GM15510 (cell line): Measurements from ENCODE around the gene MICALL2.

Source experiments
- POLR2A ChIP-seq: IDR thresholded peaks from 3 replicates; pipeline ENCODE4 v1.6.1; 2011; ENCODE audit warnings: borderline replicate concordance; ENCODE audit not compliant: insufficient read length; ENCODE audit errors: extremely low read depth

The MICALL2 gene

DNA sequence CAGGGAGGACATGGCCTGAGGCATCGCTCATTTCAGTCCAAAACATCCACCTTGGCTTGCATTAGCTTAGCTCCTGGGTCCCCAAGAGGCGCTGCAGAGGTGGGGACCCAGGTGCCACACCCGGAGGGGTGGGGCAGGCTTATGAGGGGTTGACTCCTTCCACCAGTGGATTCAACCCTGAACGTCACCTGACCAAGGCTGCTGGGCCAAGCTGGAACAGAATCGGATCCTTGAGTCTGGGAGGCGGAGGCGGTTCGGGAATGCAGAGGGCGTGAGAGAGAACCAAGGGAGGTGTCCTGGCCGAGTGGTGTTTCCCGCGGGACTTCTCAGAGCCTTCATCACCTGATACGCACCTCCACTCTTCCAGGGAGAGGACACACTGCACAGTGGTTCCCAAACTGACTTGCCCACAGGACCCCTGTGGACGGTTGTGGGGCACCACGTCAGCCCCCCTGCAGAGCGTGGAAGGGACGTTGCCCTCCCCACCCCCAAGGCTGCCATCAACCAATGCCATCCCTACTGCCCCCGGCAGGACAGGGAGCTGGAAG lies 4.5 kb upstream of the MICALL2 start:
- TF ChIP-seq POLR2A: no peak

DNA sequence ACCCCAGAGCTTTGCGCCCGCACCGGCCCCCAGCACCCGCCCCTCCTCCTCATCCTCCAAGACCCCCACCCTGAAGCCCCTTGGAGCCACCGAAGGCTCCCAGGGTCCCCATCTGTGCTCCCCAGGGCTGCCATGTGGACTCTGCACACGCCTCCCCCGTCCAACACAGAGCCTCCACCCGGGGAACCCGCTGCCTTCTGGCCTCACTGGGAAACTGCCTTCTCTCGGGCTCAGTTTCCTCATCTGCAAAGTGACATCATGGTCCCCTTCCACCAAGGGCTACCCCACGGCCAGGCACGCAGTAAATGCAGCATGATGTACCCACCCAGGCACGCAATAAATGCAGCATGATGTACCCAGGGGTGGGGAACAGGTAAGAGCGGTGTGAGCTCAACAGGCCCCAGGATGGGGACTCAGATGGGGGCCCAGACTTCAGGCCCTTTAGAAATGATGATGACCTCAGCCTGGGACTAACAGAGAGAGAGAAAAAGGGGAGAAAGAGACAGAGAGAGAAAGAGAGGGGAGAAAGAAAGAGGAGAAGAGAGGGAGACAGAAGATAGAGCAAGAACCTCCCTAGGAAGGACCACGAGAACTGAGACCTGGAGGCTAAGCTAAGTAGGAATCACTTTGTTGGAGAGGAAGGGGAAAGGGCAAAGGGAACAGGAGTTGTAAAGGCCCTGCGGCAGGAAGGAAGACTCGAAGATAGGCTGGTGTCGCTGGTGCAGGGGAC lies 2.5 kb upstream of the MICALL2 start:
- TF ChIP-seq POLR2A: no peak

DNA sequence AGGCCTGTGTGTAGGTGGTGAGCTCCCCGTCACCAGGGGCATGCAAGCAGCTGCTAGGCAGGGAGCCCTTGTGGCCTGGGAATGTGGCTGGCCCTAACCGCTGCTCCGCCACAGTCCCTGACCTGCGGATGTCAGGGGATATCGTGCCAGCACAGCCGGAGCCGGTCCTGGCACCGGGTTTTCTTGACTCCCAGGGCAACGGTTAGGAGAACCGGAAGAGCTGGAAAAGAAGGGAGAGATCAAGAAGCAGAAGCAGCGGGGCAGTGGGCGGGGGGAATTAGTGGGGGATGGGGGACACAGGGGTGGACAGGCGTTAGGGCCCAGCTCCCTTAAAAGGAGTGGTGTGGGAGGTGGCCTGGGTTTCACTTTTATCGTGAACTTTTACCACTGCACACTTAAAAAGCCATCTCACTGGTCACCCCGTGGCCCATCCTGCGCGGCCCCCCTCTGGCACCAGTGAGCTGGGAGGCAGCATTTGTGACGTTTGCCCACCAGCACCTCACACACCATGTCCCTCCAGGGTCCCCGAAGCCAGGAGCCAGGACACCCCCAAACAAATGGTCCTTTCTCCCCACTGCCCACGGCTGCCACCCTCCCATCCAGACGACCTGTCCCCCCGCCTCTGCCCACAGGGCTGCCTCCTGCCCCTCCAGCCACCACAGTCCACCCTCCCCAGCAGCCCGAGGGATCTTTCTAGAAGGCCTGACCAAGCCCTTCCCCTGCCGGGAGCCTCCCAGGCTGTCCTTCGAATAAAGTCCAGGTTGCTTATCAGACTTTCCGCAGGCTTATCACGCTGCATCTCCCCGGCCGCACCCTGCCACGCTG lies 1.8 kb upstream of the MICALL2 start:
- TF ChIP-seq POLR2A: no peak

DNA sequence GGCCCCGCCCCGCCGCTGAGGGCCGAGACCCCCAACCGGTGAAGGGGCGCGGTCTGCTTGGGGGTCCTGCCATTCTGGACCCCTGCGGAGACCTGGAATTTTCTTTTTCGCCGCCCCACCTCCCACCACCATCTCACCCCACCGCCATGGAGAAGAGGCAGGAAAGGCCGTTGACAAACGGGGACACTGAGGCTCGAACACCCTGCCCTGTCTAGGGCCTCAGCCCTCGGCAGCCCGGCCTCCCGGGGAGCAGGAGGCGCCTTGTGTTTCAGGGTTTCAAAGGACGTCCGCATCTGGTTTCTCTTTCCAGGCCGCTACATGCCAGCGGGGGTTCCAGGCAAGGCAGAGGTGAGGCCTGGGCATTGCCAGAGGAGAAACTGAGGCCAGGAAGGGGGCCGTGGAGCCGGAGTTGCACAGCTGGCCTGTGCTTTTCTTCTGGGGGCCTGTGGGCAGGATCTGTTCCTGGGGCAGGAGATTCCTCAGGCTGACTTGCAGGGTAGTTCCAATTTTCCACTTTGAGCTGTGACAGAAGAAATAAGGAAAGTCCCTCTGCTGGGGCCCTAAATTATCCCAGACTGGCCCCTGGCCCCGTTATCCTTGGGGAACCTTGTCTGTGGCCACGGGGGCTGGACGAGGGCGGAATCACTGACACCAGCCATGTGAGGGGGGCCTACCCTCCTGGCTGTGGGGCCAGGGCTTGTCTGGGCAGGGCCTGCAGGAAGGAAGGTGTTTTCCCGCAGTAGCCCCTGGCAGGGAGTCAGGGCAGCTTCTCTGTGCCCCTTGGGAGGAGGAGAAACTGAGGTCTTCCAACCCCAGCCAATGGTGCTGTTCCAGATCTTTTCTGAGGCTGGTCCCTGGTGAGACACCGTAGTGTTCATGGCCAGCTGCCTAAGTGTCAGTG lies 900 bp upstream of the MICALL2 start:
- no peak for TF ChIP-seq POLR2A

DNA sequence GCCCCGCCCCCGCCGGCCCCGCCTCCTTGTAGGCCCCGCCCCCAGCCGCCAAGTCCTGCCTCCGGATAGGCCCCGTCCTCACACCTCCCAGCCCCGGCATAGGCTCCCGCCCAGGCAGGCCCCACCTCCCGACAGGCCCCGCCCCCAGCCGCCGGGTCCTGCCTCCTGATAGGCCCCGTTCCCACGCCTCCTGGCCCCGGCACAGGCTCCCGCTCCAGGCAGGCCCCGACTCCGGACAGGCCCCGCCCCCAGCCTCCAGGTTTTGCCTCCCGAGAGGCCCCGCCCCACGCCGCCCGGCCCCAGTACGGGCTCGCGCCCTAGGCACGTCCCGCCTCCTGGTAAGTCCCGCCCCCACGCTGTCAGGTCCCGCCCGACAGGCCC lies 232 bp upstream of the MICALL2 start:
- no peak for TF ChIP-seq POLR2A

DNA sequence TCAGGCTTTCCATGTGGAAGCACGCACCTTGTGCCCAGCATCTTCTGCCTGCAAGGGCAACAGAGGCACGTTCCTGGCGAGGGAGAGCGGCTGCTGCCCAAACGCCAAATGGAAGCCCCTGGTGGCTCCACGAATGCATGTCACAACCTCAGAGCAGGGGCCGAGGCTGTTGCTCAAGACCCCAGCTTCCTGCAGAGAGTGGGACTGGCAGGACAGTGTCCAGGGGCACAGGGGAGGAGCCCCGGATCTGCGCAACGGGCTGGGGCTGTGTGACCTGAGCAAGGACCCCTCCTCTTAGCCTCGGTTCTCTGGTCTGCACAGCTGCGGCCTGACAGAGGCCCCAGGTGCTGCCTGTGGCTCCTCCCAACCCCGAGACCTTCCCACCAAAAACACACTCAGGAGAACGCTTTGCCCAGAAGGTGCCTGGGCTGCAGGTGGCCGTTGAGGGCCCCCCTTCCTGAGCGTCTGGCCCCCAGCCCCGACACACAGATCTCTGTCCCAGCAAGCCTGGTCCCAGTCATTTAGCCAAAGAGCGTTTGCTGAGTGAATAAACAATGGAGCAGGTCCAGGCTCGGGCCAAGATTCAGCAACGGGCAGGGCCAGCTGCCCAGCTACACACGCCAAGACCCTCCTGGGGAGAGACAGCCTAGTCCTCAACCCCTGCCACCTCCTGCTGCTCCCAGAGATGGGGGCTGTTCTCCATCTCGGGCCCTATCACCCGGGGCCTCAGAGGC lies 1.2 kb downstream of the MICALL2 start:
- TF ChIP-seq POLR2A: no peak

DNA sequence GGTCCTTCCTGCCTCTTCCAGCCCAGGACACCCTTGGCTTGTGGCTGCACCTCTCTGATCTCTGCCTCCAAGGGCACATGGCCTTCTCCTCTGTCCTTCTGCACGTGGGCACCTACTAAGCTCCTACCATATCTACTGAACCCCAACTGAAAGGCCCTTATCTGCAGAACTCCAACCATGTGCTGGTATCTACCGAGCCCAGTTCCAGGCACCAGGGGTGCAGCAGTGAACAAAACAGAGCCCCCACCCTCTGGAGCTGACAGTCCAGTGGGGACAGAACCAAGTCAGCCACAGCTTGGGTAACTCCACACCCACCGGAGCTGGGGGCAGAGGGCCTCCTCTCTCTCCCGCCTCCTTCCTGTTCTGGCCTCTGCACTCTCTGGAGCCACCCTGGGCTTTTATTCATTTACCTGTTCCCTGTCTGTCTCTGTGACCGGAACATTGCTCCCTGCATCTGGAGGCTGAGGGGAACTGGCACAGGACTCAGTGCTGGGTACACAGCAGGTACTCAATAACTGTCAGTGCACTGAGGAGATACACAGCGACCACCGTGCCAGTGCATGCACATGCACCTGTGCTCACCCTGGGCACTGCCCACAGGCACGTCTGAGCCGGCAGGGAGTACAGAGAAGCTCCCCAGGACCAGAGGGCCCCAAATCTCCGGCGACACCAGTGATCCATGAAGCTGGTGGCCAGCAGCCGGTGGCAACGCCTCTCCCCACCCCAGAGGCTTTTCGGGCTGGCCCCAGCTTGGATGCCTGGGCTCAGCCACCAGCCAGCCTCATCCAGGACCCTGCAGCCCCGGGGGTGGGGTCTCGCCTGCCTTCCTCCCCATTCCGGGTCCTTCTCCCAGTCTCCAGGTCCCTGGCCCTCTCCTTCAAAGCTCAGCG lies 2.0 kb downstream of the MICALL2 start:
- TF ChIP-seq POLR2A: no peak

DNA sequence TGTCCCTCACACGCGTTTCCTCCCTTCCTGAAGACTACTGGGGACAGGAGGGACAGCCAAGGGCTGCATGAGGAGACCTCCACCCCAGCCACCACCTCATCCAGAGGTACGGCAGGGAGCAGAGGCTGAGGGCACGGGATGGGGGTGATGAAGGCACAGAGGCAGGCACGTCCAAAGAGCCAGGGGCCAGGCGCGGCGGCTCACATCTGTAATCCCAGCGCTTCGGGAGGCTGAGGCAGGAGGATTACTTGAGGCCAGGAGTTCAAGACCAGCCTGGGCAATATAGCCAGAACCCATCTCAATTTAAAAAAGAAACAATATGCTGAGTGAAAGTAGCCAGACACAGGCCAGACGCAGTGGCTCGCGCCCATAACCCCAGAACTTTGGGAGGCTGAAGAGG lies 3.3 kb downstream of the MICALL2 start:
- no peak for TF ChIP-seq POLR2A

DNA sequence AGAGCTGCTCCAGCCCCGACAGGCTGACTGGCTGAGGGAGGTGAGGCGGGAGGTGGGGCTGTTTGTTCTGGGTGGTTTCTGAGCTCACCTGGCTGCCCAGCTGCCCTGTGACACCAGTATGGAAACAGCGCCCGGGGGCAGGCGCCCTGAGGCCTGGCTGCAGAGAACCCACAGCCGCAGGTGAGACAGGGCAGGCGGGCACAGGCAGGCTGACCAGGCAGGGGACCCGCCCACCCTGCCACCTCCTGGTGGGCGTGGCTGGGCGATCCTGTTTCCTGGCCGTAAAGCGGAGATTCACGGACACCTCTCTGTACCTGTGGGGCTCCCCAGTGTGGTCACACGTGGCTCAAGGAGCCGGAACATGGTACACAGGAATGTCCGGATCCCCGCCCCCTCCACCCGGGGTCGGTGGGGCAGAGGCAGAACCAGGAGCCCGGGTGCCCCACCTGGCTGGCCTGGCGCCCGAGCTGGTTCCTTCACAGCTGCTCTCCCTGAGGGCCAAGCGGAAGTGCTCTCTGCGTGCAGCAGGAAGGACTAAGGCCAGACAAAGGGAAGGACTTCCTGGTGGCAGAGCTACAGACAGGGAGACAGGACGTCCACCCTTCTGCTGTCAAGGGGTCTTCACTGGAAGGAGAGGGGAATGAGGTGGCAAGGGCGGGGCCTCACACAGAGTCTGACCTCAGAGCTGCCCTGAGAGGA lies 3.9 kb downstream of the MICALL2 start:
- no peak for TF ChIP-seq POLR2A

DNA sequence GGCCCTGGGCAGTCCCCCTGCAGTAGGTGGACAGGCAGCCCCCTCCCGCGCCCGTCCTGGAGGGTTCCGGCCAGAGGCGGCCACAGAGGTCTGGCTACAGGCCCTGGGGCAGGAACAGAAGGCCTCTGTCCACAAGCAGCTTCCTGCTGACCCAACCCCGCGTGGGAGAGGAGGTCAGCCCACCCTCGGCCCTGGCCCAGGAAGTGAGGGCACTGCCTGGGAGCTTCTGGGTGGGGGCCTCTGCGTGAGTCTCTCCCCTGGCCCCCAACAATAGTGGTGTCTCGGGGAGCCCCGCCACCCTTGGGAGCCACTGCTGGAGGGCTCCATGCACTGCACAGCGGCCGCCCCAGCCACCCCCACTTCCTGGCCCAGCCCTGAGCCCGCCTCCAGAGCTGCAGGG lies 4.7 kb downstream of the MICALL2 start:
- no peak for TF ChIP-seq POLR2A

DNA sequence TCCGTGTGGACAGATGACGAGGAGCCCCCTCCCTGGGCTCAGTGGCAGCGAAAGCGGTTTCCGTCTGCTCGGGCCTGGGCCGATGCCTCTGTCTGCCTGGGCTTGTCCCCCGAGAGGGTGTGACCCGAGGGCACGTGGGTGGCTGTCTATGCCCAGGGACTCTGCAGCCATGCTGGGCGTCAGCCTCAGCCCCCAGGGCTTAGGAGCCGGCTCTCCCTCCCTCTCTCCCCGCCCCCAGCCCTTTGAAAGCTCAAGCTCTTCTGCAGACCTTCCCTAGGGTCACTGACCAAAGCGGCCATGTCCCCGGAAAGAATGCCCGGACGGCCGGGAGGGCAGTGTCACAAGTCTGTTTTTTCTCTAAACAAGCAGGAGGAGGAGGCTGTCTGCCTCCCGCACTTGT lies 7.1 kb downstream of the MICALL2 start:
- TF ChIP-seq POLR2A: no peak

DNA sequence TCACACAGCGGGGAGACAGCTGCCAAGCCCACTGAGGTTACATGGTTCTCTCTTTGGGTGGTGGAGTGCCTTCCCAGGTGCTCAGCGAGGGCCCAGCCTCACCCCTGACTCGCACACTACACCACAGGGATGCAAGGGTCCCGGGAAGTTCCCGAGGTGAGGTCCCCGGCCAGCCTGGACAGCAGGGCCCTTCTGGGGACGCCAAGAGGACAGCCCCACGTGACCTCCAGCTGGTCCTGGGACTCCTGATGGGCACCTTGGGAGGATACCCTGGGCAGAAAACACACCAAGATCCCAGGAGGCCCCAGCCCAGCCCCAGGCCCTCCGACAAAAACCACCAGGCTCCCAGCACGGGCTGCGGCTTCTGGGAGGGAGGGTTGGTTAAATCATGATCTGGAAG lies 8.3 kb downstream of the MICALL2 start:
- no peak for TF ChIP-seq POLR2A

DNA sequence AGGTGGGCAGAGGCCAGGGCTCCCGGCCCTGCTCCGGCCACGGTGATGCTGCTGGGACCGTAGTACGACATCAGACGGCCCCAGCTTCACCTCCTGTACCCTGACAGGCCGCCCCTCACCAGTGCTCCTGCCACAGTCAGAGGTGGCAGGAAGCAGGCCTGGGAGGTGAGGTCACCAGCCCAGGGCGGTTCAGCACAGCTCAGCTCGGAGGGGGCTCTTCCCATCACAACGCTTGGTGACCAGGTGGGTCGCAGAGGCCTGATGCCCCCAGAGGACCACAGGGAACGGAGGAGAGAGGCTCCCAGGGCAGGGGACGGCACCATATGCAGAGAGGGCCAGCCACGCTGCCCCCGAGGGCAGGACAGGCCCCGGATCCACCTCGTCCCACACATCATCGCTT lies 8.8 kb downstream of the MICALL2 start:
- no peak for TF ChIP-seq POLR2A
